ENCODE results near the gene LMO7.

The LMO7 gene

DNA sequence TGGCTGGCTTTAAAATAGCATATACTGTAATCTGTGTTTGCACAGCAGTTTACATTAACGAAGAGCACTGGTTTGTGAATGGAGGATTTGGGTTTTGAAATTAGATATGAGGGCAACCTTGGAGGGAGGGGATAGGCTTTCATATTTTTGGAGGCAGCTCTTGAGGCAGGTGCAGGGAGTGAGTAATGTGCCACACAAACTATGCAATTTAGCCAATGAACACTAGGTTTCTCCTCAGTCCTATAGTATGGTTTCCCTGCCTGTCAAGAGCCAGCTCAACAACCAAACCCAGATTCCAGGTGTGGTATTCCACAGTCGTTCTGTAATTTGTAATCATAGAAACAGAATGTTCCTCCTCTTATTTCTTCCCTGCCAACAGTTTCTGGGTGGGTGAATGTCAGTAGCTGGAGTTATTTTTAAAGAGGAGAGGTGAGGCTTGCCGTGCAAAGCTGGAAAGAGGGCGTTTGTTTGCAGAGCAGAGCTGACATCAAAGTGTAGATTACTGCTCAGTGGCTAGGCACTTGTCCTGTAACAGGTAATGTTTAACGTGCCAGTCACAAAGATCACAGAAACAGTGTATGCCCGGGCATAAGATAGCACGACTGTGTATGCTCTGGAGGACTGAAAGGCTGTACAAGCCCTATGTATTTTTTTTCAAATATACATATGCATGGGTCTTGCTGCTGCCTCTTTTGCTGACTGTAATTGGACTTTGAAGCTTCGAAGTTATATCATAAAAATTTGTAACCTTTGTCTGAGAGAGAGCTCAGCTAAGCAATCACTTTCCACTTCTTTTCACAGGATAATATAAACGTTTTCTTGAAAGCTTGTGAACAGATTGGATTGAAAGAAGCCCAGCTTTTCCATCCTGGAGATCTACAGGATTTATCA is 124.2 kb downstream of the LMO7 start:
- TF ChIP-seq CTCF (IDR thresholded peaks at IDR 0.05; ENCODE audit: low read depth, low read length, missing control alignments) = peak; percentile 12
- H3K27ac ChIP-seq = no peak overlapping the region
- H3K27me3 ChIP-seq (replicated peaks) = no peaks in the 10 kb centered on the region
- H3K36me3 ChIP-seq (replicated peaks) = peaks cover 17% of the 10 kb centered on the region
- no peak overlapping the region for H3K4me3 ChIP-seq (ENCODE audit: low read depth, low read length)
- in situ Hi-C loops (cut with HindIII; ENCODE audit: low pct_ligation_motif_present, low sequenced_read_pairs) = no loop called here
- no peak for DNase-seq

- Histone ChIP-seq H3K27ac (no peak overlapping the region), H3K27me3 (replicated peaks) (no peaks in the 10 kb centered on the region), H3K4me3 (ENCODE audit: low read depth, low read length) (no peak overlapping the region), H3K36me3 (replicated peaks) (peaks cover 13% of the 10 kb centered on the region)
- in situ Hi-C loops (cut with HindIII; ENCODE audit: low pct_ligation_motif_present, low sequenced_read_pairs) = no loop called here
- TF ChIP-seq CTCF (IDR thresholded peaks at IDR 0.05; ENCODE audit: low read depth, low read length, missing control alignments) = no peak
- no peak for DNase-seq
These were observed 125.2 kb downstream of the LMO7 start for GRCh38 chr13:75761369-75761768.

DNA sequence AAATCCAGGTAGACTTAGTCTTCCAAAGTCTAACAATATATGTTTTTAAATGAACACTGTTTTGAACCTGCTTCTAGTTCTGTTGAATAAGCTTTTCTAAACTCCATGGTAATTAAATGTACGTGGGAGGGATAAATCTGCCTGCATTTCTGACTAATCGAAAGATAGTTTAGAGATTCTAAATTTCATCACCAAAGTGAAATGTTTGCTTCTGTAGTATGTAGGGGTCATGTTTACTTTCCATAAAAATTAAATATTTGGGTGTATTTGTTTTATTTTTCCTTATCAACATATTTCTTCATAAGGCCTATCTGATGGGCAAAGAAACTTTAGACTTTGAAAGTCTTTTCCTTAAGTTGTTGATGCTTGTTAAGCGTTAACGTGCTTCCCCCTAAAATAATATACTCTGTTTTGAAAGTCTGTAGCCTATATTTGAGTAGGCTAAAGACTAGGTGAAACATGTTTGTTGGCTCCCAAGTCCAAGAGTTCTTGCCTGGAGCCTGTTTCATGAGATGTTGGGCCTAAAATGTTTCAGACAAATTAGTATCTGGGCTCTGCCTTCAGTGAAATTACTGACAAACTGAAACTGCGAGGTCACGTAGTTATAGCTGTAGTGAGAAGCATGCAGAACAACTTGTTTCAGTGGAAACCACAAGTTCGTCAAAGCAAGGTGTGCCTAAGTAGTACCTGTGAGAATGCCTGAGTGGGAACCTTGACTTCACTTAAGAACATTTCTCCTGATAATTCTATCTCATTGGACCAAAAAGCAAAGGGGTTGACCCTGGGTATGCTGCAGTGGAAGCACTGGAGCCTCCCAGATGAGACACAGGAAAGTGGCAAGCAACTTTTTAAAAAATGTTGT is 126.2 kb downstream of the LMO7 start:
- no peak for TF ChIP-seq CTCF (IDR thresholded peaks at IDR 0.05; ENCODE audit: low read depth, low read length, missing control alignments)
- DNase-seq = no peak

GRCh38 chr13:75762955-75763354 is 126.8 kb downstream of the LMO7 start:
- TF ChIP-seq CTCF (IDR thresholded peaks at IDR 0.05; ENCODE audit: low read depth, low read length, missing control alignments) = no peak
- H3K27ac ChIP-seq = no peak overlapping the region
- DNase-seq = no peak
- H3K4me3 ChIP-seq (ENCODE audit: low read depth, low read length) = no peak overlapping the region
- in situ Hi-C loops (cut with HindIII; ENCODE audit: low pct_ligation_motif_present, low sequenced_read_pairs) = no loop called here
- no peaks in the 10 kb centered on the region for H3K27me3 ChIP-seq (replicated peaks)
- H3K36me3 ChIP-seq (replicated peaks) = peaks cover 4% of the 10 kb centered on the region

More for the DNA sequence above, 126.2 kb downstream of the LMO7 start:
- no peak overlapping the region for H3K27ac ChIP-seq
- in situ Hi-C loops (cut with HindIII; ENCODE audit: low pct_ligation_motif_present, low sequenced_read_pairs) = no loop called here
- no peak overlapping the region for H3K4me3 ChIP-seq (ENCODE audit: low read depth, low read length)
- no peaks in the 10 kb centered on the region for H3K27me3 ChIP-seq (replicated peaks)
- H3K36me3 ChIP-seq (replicated peaks) = peaks cover 4% of the 10 kb centered on the region

DNA sequence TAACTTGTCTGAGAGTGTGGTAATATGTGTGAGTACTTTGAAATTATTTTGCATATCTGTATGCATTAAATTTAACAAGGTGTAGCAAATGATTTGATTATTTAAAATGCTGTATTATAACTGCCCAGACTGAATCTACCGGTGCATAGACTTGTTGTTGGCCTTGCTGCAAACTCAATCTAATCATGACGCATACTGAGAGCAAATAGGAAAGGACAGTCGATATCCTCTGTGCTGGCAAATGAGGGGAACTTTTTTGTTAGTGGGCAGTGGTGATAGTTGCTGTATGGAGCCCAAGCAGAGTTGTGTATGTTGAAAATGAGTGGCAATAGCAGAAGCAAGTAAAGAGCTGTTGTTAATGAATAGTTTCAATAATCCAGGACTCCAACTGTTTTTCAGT is 127.4 kb downstream of the LMO7 start:
- no peak for TF ChIP-seq CTCF (IDR thresholded peaks at IDR 0.05; ENCODE audit: low read depth, low read length, missing control alignments)
- Histone ChIP-seq H3K4me3 (ENCODE audit: low read depth, low read length) (no peak overlapping the region), H3K36me3 (replicated peaks) (peaks cover 4% of the 10 kb centered on the region), H3K27me3 (replicated peaks) (no peaks in the 10 kb centered on the region), H3K27ac (no peak overlapping the region)
- in situ Hi-C loops (cut with HindIII; ENCODE audit: low pct_ligation_motif_present, low sequenced_read_pairs) = no loop called here
- DNase-seq = no peak
